HG03108 (cell line): ENCODE results near the gene MFSD1.

Experiments
- ATAC-seq: cut with Tn5 transposase; IDR thresholded peaks from one replicate; pipeline ENCODE4 v1.9.1; 2021; ENCODE audit warnings: moderate library complexity; ENCODE audit not compliant: unreplicated experiment

Gene MFSD1, protein sequence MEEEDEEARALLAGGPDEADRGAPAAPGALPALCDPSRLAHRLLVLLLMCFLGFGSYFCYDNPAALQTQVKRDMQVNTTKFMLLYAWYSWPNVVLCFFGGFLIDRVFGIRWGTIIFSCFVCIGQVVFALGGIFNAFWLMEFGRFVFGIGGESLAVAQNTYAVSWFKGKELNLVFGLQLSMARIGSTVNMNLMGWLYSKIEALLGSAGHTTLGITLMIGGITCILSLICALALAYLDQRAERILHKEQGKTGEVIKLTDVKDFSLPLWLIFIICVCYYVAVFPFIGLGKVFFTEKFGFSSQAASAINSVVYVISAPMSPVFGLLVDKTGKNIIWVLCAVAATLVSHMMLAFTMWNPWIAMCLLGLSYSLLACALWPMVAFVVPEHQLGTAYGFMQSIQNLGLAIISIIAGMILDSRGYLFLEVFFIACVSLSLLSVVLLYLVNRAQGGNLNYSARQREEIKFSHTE

DNA sequence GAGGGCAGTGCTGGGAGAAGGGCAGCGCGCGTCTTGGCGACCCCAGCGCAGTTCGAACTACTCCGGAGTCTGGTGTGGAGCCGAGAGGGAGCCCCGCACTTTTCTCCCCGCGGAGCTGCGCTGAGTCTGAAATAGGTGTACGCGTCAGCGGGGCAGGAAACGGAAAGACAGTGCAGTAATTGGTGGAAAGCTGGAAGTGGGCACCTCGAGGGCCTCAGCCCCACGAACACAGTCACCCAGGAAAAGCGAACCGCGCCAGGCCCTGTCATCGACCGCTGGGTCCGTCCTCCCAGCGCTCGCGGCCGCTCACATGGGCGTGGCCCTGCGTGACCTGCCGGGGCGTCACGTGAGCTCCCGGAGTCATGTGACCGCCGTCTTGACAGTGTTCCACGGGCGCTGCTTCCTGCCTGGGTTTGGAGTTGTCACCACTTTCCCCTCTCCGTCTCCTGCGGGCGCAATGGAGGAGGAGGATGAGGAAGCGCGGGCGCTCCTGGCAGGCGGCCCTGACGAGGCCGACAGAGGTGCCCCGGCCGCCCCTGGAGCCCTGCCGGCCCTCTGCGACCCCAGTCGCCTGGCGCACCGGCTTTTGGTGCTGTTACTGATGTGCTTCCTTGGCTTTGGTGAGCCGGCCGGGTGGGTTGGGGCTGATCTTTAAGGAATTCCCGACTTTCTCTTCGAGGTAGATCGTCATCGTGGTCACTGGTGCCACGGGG lies at the start of gene MFSD1:
MFSD1 (plus strand) TSS at position 359 of the 713 bp plus-strand sequence; CDS start at position 458, 99 bp downstream.
- peak; percentile 98 for ATAC-seq

DNA sequence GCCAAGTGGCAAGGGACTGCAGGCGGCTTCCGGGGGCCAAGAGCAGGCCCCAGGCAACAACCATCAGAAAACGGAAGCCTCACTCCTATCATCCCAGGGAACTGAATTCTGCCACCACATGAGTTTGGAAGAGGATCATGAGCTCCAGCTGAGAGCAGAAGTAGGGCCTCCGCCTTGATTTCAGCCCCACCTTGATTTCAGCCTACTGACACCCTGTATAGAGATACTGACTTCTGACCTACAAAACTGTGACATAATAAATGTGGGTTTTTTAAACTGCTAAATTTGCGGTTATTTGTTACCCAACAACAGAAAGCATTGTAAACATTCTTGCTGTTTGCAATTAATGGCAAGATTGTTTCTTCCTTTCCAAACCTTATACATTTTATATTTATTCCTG lies 48.0 kb upstream of the MFSD1 start:
- no peak for ATAC-seq

DNA sequence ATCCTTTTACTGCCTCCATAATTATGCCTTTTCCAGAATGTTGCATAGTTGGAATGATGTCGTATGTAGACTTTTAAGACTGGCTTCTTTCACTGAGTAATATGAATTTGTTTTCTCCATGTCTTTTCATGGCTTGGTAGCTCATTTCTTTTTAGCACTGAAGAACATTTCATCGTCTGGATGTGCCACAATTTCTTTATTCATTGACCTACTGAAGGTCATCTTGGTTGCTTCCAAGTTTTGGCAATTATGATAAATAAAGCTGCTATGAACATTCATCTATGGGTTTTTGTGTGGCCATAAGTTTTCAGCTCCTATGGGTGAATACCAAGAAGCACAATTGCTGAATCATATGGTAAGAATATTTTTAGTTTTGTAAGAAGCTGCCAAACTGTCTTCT lies 46.4 kb upstream of the MFSD1 start:
- no peak for ATAC-seq

DNA sequence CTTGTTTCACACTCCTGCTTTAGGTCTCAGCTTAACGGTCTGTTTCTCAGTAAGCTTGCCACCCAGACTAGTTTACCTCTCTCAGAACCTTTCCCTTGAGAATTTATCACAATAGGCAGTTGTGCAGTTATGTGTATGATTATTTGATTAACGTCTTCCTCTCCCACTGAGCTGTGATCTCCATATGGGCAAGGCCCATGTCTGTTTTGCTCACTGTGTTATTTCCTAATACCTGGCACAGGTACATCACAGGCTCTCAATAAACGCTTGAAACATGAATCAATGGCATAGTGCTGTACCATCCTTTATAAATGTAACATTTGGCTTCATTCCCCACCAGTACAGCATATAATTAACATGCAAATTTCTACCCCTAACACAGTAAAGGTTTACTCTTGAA lies 40.5 kb upstream of the MFSD1 start:
- ATAC-seq = no peak

DNA sequence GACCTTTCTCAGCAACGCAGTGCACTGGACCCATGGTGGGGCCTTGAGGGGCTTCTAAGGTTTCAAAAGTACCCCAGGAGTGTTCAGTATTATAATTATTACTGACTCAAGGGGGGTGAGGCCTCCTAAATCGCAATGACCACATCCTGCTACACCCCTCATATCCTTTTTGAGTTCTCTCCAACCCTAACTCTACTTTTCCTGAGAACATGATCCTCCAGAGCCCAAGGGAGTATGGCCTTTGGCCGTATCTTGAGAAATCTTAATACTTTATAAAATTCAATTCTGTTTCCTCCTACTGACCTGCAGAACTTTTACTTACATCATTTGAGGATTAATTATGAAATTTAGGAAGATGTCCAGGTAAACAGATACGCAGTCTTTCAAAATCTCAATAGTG lies 39.2 kb upstream of the MFSD1 start:
- no peak for ATAC-seq

DNA sequence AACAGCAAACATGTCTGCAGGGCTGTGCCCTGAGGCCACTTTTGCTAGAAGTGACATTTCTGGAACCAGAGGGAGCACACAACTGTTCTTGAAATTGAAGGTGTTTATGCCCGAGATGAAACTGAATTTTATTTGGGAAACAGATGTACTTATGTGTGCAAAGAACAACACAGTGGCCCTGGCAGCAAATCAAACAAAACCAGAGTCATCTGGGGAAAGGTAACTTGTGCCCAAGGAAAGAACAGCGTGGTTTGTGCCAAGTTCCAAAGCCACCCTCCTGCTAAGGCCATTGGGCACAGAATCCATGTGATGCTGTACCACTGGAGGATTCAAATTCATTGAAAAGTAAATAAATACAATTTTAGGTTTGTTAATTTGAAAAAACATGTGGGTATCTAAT lies 38.4 kb upstream of the MFSD1 start:
- no peak for ATAC-seq

DNA sequence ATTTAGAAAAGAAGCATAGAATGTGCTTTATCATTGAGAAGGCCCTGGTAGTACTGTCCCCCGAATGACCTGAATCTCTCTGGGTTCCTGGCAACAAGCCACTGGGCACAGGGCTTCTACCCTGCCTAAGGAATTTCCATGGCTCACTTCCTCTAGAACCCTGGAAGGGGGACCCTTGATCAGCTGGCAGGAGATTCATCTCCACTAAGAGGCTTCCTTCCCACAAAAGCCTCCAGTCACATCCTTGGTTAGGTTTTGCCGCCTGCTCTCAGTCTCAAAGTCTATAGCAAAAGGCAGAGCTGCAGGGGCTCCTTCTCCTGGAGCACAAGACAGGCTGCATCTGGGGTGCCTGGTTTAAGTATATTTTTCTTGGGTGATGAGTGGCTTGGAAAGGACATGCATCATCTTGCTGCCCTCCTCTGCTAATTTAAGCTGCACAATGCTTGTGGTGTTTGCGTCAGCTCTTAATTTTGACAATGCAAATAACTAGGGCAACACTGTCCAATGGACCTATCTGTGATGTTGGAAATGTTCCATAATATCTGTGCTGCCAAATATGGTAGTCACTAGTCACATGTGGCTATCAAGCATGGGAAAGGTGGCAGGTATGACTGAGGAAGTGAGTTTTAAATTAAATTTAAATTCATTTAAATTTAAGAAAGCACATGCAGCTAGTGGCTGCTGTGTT lies 36.2 kb upstream of the MFSD1 start:
- no peak for ATAC-seq

DNA sequence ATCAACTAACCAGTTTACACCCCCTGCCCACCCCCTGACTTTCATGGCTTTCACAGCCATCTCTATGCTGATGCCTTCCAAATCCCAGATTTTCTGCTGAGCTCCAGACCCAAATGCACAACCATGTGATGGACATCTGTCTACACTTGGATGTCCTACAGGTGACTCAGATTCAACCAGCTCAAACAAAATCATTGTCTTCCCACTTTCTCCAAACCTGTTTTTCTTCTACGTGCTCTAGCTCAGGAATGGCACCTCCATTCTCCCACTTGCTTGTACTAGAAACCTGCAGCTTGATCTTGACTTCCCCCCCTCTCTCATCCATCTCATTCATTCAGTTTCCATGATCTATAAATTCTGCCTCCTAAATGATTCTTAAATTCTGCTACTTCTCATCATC lies 35.5 kb upstream of the MFSD1 start:
- ATAC-seq = no peak

DNA sequence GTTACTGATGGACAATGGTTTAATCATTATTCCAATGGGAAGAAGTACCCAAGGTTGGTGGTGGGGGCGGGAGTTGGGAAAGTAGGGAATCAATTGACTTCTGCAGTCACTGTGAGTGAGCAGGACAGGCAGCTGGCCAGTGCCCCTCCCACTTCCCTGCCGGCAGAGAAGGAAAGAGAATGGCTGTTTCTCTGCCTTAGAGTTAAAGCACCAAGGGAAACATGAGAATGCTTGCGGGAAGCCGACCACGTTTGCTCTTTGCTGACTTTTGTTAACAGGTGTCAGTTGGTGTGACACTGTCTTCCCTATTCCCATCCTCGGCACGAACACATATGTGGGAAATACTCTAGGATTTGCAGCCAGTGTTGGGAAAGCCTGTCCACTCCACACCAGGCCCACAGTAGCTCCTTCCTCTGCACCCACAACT lies 33.5 kb upstream of the MFSD1 start:
- ATAC-seq = no peak

DNA sequence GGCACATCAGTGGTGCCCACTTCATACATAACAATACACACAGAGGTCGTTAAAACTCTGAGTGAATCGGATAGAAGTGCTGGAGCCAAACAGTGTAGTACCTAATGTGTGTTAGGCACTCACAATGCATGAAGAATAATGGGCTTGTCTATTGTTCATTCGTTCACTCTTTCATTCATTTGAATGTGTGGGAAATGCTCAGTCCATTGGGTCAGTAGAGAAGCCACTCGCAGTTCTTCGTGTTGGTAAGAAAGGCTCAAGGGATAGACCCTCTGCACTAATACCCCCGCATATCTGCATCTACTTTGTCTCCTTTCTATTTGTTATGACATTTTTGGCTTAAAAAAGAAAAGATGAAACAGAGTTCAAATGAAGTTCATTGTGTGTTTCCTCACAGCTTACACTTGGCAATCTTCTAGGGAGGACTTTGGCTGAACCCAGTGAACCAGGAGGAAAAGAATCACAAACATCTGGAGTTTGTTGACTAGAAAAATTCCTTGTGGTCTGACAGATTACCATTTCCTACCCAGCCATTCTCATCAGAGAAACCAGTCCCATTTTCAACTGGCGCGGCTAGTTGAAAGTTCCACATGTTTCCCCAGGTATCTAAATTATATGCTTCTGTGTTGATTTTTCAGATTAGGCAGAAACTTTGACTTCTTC lies 32.8 kb upstream of the MFSD1 start:
- no peak for ATAC-seq

DNA sequence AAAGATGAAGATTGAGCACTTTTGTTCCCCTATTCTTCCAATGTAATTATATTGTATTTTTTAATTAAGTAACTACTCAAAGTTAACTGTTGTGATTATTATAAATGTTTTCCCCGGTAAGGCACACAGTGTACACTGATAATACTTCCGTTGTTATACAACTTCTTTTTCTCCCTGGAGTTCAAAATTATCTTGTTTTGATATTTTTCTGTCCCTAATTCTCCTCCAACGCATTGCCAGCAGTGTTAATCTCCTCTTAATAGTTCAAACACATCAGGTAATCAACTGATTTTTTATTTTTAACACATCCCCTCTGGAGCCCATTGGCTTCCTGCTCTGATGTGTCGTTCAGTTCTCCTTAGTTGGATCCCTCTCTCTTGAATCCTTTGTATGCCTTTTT lies 32.3 kb upstream of the MFSD1 start:
- no peak for ATAC-seq

DNA sequence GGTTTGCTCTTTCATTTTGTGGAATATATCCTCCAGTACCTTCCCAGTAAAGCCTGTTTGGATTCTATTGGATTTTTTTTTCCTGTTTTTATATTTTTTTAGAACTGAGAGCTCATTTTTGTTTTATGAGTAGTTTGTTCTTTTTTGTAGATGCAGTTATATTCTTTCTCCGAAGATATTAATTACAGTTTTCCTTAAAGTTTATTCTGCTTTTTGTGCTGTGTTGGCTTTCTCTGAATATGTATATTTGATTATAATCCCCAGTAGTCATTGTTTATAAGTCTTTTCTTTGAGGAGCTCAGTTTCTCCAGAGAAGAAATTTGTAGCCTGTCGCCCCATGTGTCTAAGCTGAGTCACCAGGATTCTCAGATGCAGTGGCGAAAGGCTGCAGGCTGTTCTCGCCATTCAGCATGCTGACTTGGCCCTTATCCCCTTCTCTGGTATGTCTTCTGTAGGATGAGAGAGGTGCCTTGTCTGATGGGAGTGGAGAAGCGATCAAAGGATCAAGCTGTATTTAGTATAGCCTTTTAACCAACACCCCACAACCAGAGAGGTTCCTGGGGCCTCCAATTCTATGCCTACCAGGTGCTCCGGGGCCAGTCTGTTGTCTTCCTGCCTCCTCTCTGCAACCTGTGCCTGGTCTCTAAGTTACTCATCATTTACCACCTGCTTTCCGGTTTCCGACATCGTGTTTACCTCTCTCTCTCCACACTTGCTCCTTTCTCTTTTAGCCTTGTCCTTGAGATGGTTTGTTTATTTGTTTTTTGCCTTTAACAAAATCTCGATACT lies 31.7 kb upstream of the MFSD1 start:
- no peak for ATAC-seq

DNA sequence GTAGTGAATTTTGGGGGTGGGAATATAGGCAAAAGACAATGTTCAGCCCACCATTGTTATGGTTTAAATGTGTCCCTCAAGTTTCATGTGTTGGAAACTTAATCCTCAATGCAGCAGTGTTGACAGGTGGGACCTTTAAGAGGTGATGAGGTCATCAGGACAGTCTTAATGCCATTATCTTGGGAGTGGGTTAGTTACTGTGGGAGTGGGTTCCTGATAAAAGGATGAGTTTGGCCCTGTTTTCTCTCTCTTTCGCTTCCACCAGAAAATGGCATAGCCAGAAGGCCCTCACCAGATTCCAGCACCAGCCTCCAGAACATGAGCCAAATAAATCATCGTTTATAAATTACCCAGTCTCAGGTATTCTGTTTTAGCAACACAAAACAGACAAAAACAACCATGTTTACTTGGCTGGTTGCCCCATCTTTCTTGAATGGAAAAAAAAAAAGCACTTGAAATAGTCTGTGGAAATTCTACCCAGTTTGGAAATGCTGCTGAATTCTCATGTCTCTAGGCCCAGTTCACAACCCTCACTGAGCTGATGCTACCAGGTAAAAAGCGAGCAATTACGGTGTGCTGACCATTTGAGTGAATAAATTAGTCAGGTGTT lies 31.0 kb upstream of the MFSD1 start:
- no peak for ATAC-seq

DNA sequence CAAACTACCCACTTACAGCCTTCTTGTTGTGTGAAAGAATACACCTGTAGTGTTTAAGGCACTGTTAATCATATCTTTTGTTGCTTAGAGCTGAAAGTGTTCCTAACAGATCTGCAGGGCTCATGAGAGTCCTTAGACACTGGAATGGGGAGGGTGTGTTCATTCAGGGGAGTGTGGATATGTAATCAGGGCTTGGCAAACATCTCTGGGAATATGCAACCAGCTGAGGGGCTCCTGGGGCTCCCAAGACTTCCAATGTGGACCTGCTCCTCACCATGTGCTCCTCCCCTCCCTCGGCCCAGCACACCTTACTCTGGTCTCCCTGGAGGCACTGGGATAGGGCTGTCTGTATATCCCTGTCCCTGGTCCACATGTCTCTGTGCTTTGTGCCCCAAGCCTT lies 30.3 kb upstream of the MFSD1 start:
- no peak for ATAC-seq

DNA sequence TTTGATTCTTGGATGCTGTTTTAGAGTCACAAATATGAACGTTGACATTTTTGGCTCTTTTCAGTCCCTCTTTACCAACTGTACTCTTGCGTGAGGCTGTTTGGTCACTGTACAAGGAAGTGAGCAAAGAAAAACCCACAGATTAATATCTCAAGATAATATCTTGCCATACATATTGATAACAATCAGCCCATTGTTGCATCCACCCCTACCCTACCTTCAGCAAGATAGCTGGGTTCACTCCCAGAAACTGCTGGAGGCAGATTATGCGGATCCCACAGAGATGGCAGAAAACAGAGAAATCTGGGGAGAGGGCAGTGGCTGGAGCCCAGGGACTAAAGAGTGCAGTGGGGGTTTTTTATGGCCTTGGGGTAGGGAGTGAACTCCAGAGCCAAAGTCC lies 29.9 kb upstream of the MFSD1 start:
- ATAC-seq = no peak

DNA sequence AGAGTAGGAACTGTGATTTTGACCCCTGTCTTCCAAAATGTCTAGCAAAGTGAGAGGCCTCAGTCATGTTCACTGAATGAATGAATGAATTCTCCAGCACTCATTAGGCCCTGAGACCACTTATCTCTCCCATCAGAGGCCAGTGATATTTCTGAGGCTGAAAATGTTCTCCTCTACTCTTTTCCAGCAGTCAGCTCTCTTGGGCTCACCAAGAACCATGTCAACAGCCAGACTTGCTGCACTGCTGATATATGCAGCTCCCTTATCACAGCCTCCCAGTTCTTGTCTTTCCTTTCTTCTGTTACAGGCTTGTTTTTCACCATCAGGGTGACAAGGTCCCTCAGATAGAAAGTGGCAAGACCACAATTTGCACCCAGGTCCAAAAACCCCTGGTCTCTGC lies 28.7 kb upstream of the MFSD1 start:
- ATAC-seq = no peak

DNA sequence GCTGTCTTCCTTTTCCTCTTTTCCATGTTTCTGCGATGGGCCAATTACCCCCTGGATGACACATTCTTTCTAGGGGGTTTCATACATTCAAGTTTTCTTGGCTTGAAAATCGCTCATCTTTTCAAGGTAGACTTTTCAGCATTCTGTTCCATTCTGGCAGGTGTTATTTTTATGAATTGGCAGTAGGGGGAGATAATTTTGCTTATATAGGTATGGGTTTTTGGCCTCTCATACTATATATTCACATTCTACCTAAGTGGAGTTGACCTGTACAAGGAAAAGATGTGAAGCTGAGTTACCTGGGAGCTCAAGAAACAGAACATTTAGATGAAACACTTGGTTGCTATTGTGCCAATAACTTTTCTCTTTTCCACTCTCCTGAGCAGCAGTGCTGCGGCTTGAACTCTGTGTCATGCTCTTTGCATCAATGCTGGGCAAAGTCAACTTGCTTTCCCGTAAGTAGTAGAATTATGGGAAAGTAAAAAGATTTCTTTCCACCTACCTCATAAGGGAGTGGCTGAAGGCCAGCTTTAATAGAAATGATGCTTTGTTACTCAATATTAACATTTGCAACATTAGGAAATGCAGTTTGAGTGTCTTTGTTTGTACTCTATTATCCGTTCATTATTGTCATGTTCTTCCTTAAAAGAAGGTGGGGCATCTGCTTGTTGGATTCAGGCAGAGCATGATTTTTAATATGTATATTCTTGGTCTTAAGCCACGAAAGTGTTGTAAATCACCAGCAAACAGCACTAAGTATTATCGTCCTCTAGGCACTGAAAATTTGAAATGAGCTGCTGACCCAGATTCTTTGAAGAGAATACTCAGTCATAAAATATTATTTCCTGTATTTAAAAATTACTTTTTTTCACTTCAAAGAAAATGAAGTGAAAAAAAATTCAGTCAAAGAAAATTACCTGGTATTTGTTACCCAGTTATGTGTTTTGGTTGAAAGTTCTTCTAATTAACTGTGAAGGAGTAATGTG lies 27.7 kb upstream of the MFSD1 start:
- no peak for ATAC-seq

DNA sequence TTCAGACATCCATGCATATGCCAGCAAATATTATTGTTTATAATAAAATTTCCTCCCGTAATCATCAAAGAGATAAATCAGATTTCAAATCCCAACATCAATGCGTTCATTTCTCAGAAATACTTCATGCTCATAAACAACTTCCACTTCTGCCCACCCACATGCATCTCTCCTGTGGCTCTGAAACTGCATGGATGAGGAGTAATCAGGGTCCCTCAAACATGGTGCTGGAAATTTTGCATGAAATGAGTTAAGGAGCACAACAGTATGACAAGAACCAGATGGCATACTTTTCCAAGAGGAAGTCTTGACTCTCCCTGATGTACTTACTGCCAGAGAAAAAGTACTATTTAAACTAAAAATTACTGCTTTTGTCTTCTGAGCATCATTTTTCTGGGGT lies 26.9 kb upstream of the MFSD1 start:
- ATAC-seq = no peak
